Left colon (tissue), 2 donors: ENCODE measurements around the gene CCDC89. TPM values are rescaled to one million over a fixed set of nuclear protein-coding genes. Genes with fewer than 3 reads are reported as not detected.
"Not testable (repeated sequence)": the region's sequence is repeated elsewhere in the genome, so short reads cannot be mapped to it uniquely, and the experiment has no call there.

ENCODE experiments used
- ATAC-seq: fragments of 200-7000 bp; cut with Tn5 transposase; one replicate; pipeline ENCODE4 v1.9.1; 2020; ENCODE audit warnings: mild to moderate bottlenecking, moderate library complexity
- DNase-seq, 2 donors: peaks; one replicate each; pipeline ENCODE4 v3.0.0-alpha.2; 2020
- intact Hi-C, 2 donors: fragments of 100-400 bp; cut with DNase I in 1 of 2; cut with micrococcal nuclease in 1 of 2; formaldehyde crosslinking; loops; one replicate each; pipeline versions ENCODE4 v1.11.2 to v1.14.0; 2022; cut with DNase I, micrococcal nuclease
- total RNA-seq, 2 donors: library from RNA; stranded (reverse); fragmentation: NEBNext Ultra II Directional; extraction: Animal tissue kit (Norgen Biotek cat#: 25700); gene quantifications; one replicate each; pipeline ENCODE4 v1.2.1, GENCODE V29; 2021
- donor health status: DM: no; HTN: no; CAD: no.
- donor health status: DM: yes; HTN: yes; CAD: no.

The CCDC89 gene
- total RNA-seq, 2 donors from 2014 or later, result 3.8 to 4.3 TPM

GRCh38 chr11:85661972-85662664 lies 23.9 kb downstream of the CCDC89 start:
- ATAC-seq (no peak), DNase-seq (no peak)
- intact Hi-C loops, result no loop called here

GRCh38 chr11:85658180-85658579 lies 27.8 kb downstream of the CCDC89 start:
- ATAC-seq (no peak), DNase-seq (no peak)
- intact Hi-C loops, result no loop called here

- DNase-seq (no peak), ATAC-seq (no peak)
- intact Hi-C loops, result no loop called here
Observed at GRCh38 chr11:85656777-85657176, 29.2 kb downstream of the CCDC89 start.

GRCh38 chr11:85654343-85654742 lies 31.7 kb downstream of the CCDC89 start:
- DNase-seq, intact Hi-C loops, ATAC-seq: not testable (repeated sequence)

GRCh38 chr11:85652786-85653447 lies 33.1 kb downstream of the CCDC89 start:
- ATAC-seq (no peak), DNase-seq (no peak)
- intact Hi-C loops, result no loop called here

GRCh38 chr11:85651118-85651517 lies 34.9 kb downstream of the CCDC89 start:
- ATAC-seq (no peak), DNase-seq (no peak)
- intact Hi-C loops, result no loop called here

- intact Hi-C loops, result no loop called here
- DNase-seq (peak; percentile 90 to 95), ATAC-seq (peak; percentile 95)
Observed at GRCh38 chr11:85647604-85648299, 38.2 kb downstream of the CCDC89 start, which contains the start of gene TMEM126A. TMEM126A (plus strand) TSS chr11:85647967; CDS start chr11:85650256, 2,289 bp downstream.

GRCh38 chr11:85647078-85647477 lies 38.9 kb downstream of the CCDC89 start:
- ATAC-seq (no peak), DNase-seq (peak in 1 of 2 donors; percentile 18)
- intact Hi-C loops, result no loop called here

- intact Hi-C loops, result no loop called here
- ATAC-seq (no peak), DNase-seq (no peak)
Observed at GRCh38 chr11:85643191-85643614, 42.8 kb downstream of the CCDC89 start.

GRCh38 chr11:85634747-85635146 lies 51.2 kb downstream of the CCDC89 start:
- intact Hi-C loops, result no loop called here
- ATAC-seq, result no peak
- DNase-seq, result no peak

Other genes starting within 250 kb of the CCDC89 start
- 1 to 10 TPM; 1.9 to 3.2 TPM for gene DLG2, start 58.9 kb downstream of the CCDC89 start, total RNA-seq
- 10 to 100 TPM; 32.1 to 39.1 TPM for gene TMEM126B, start 57.6 kb downstream of the CCDC89 start, total RNA-seq
- 10 to 100 TPM; 18.3 to 23.1 TPM for gene TMEM126A, start 38.2 kb downstream of the CCDC89 start, total RNA-seq
- gene CREBZF, start 21.1 kb downstream of the CCDC89 start, total RNA-seq, result 10 to 100 TPM; 37.1 to 40.0 TPM
- 100 to 1,000 TPM; 300 to 306 TPM for gene SYTL2, start 124.9 kb upstream of the CCDC89 start, total RNA-seq
- not detected for gene CCDC83, start 169.2 kb upstream of the CCDC89 start, total RNA-seq